ENCODE measurements around the gene ASCC3.
"Not testable (repeated sequence)": the region's sequence is repeated elsewhere in the genome, so short reads cannot be mapped to it uniquely, and the experiment has no call there.

Gene ASCC3, protein sequence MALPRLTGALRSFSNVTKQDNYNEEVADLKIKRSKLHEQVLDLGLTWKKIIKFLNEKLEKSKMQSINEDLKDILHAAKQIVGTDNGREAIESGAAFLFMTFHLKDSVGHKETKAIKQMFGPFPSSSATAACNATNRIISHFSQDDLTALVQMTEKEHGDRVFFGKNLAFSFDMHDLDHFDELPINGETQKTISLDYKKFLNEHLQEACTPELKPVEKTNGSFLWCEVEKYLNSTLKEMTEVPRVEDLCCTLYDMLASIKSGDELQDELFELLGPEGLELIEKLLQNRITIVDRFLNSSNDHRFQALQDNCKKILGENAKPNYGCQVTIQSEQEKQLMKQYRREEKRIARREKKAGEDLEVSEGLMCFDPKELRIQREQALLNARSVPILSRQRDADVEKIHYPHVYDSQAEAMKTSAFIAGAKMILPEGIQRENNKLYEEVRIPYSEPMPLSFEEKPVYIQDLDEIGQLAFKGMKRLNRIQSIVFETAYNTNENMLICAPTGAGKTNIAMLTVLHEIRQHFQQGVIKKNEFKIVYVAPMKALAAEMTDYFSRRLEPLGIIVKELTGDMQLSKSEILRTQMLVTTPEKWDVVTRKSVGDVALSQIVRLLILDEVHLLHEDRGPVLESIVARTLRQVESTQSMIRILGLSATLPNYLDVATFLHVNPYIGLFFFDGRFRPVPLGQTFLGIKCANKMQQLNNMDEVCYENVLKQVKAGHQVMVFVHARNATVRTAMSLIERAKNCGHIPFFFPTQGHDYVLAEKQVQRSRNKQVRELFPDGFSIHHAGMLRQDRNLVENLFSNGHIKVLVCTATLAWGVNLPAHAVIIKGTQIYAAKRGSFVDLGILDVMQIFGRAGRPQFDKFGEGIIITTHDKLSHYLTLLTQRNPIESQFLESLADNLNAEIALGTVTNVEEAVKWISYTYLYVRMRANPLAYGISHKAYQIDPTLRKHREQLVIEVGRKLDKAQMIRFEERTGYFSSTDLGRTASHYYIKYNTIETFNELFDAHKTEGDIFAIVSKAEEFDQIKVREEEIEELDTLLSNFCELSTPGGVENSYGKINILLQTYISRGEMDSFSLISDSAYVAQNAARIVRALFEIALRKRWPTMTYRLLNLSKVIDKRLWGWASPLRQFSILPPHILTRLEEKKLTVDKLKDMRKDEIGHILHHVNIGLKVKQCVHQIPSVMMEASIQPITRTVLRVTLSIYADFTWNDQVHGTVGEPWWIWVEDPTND (N-terminal part only)

DNA sequence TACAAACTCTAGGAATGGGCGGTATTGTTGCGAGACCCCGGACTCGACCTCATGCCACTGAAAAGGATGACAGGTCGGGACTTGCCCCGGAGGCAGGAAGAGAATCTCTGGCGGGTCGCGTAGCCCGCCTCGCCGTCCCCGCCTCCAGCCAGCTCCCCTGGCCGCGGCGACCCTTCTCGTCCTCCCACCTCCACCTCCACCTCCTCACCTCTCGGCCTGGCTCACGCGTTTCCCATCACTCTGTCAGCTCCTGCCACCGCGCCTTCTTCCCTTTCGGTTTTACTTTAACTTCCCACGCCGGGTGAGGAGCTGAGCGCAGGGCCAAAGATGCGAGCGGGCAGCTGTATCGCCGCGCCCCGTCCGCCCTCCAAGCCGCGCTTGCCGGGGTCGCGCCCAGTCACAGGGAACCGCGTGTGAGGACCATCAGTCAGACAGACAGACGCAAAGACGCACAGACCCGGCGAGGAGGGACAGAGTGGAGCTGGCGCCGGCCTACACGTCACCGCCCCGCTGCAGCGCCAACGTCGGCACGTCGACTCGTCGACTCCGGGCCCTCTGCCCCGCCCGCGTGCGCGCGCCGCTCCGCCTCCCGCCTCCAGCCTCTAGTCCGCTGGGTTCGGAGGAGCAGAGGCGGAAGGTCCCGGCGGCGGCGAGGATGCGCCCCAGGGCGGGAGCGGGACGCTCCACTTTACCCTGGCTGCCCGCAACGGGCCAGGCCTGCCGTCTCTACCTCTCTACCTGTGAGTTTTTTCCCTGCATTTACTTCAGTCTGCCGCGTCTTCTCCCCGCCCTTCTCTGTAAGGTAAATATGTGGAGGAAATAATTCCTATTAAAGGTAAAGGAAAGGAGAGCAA is at the start of gene ASCC3:
Gene ASCC3, minus strand, starts transcription at position 477 of the 854 bp plus-strand sequence. CDS start 13,332 bp downstream, outside the sequence.
- DNase-seq (ENCODE audit: low read depth), result peak; percentile 48

DNA sequence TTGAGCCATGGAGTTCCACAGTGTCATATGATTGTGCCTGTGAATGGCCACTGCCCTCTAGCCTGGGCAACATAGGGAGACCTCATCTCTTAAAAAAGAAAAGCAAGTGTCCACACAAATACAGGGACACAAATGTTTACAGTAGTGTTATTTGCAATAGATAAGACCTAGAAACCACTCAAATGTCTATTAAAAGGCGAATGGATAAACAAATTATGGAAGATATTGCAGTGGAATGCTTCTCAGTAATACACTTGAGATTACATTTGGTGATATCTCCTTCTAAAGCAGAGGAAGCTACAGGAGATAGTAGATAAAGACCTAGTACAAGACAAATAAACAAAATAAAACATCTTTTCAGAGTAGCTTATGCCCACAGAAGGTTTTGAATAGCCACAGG is 44.6 kb upstream of the ASCC3 start:
- no peak for DNase-seq (ENCODE audit: low read depth)

DNA sequence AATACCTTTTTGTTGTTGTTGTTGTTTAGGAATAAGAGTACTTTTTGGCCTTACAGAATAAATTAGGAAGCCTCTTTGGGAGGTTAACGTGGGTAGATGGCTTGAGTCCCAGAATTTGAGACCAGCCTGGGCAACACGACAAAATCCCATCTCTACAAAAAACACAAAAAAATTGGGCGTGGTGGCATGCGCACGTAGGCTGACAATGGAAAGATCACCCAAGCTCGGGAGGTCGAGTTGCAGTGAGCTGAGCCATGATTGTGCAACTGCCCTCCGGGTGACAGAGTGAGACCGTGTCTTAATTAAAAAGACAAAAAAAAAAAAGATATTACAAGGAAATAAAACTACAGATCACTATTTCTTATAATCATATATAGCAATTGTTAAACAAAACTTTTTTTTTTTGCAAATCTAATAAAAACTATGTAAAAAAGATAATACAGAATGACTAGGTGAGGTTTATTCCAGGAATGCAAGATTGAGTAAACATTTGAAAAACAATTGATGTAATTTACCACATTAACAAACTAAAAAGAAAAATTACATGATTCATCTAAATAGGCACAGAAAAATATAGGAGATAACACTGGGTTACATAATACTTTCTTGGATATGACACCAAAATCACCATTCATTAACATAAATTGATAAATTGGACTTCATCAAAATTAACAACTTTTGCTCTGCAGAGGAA is 43.6 kb upstream of the ASCC3 start:
- no peak for DNase-seq (ENCODE audit: low read depth)

DNA sequence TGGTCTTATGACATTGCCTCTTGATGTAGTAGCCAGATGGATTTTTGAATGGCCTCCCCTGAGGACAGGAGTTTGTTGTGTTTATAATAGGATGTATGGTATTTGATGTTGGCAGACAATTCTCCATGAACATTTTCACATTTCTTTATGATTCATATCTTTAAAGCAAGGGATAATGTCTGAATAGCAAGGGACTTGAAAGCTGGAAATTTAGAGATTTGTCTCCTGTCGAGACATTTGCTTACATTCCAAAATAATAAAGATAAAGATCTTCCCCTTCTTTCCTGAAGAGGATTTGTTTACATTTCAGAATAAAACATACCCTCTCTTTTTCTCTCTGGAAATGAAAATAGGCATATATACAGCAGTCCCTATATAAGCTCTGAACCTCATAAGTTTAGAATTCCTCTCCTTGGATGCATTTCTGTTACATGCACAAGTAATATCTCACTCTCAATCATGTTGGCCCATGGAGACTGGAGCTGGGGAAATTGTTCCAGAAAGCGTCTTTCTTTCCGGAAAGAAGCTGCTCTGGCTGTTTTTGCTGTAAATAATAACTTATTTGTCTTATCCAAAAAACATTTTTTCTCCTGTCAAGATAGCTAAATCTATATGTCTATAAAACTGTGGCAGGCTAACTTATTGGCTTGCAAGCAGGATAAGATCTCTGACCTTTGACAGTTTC is 42.5 kb upstream of the ASCC3 start:
- no peak for DNase-seq (ENCODE audit: low read depth)

DNA sequence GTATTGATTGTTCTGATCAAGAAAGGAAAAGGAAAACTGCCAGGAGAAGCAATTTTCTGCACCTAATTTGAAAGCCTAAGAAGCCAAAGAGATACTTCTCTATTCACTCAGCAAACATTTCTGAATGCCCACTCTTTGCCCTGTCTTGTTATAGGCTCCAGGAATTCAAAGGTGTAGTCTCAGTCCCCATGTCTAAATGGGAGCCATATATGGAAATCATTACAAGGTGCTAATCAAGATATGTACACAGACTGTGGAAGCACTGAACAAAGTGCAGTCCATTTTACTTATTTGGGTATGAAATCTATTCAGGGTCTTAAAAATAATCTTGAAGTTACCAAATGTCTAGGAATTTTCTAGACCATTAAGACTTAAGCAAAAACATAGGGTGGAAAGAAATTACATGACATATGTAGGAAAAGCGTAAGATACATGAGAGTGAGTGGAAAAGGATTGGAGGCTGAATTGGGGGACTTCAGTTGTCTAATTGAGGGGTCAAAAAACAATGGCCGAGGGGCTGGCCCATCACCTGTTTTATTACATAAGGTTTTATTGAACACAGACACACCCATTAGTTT is 39.0 kb upstream of the ASCC3 start:
- no peak for DNase-seq (ENCODE audit: low read depth)

DNA sequence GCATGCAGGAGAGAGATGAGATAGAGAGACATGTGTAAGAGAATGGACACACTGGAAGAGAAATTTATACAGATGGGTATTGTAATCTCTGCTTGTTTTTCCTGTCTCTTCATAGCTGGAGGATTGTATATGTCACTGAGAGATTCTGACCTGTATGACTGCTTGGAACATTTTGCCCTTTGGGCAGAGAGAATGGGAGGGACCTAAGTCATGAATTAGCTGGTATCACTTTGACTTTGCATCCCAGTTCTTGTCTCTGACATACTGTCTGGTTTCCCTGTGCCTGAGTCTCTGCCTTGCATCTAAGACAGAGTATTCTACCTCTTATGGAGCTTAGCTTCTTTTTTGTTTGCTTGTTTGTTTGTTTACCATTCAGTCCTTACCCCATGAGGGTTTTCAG is 37.0 kb upstream of the ASCC3 start:
- DNase-seq (ENCODE audit: low read depth), result no peak

DNA sequence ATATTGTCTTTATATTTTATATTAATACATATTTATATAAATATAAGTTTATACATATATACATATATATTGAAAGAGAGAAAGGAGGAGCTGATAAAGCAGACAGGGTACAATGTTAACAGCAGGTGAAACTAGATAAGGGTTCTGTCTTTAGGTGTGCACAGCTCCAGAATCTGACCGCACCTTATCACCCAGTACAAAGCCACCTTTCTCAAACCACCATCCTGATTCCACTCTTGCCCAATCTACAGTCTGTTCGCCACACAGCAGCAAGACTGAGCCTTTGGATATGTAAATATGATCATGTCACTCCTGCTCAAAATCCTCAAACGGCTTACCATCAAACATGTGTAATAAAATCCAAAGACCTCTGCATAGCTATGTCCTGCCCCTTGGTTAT is 34.7 kb upstream of the ASCC3 start:
- no peak for DNase-seq (ENCODE audit: low read depth)

DNA sequence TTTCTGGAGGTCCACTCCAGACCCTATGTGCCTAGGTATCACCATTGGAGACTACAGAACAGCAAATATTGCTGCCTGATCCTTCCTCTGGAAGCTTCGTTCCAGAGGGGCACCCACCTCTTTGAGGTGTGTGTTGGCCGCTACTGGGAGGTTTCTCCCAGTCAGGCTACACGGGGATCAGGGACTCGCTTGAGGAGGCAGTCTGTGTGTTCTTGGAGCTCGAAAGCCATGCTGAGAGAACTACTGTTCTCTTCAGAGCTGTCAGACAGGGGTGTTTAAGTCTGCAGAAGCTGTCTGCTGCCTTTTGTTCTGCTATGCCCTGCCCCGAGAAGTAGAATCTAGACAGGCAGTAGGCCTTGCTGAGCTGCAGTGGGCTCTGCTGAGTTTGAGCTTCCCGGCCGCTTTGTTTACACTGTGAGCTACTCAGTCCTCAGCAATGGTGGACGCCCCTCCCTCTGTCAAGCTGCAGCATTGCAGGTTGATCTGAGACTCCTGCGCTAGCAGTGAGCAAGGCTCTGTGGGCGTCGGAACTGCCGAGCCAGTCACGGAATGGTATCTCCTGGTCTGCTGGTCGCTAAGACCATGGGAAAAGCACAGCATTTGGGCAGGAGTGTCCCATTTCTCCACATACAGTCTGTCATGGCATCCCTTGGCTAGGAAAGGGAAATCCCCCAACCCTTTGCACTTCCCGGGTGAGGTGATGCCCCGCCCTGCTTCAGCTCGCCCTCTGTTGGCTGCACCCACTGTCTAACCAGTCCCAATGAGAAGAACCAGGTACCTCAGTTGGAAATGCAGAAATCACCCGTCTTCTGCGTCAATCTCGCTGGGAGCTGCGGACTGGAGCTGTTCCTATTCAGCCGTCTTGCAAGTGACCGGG is 32.5 kb upstream of the ASCC3 start:
- DNase-seq (ENCODE audit: low read depth), result no peak

DNA sequence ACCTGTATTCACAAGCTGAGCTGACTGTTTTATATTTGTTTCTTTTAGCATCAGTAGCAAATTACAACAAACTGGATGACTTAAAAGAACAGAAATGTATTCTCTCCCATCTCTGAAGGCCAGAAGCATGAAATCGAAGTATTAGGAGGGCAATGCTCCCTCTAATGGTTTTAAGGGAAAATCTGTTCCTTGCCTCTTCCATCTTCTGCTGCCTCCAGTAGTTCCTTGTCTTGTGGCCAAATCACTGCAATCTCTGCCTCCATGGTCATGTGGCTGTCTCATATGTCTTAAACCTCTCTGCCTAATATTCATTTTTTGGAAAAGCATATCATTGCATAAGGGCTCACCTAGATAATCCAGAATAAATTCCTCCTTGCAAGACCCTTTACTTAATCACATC is 25.2 kb upstream of the ASCC3 start:
- DNase-seq (ENCODE audit: low read depth), result no peak

DNA sequence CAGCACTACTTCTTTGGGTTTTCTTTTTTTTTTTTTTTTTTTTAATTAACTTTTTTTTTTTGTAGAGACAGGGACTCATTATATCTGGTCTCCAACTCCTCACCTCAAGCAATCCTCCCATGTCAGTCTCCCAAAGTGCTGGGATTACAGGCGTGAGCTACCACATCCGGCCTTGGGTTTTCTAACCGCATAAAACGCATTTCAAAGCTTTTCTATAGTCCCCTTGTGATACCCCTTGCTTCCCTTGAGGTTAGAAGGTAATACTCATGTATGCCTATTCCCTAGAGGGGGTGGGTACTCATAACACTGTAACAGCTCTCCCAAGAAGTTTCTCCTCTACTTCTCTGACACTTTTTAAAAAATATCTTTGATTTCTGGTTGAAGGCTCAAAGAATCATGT is 23.9 kb upstream of the ASCC3 start:
- DNase-seq (ENCODE audit: low read depth), result no peak

DNA sequence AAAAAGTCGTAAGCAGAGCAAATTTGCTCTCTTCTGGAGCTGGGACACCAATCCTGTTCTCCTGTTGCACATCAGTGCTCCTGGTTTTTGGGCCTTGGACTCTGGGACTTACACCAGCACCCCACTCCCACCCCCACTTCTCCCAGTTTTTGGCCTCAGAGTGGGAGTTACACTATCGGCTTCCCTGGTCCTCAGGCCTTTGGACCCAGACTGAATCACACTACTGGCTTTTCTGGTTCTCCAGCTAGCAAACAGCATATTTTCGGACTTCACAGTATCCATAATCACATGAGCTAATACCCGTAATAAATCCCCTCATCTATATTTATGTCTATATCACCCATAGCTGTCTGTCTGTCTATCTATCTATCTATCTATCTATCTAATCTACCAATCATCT is 23.2 kb upstream of the ASCC3 start:
- no peak for DNase-seq (ENCODE audit: low read depth)

DNA sequence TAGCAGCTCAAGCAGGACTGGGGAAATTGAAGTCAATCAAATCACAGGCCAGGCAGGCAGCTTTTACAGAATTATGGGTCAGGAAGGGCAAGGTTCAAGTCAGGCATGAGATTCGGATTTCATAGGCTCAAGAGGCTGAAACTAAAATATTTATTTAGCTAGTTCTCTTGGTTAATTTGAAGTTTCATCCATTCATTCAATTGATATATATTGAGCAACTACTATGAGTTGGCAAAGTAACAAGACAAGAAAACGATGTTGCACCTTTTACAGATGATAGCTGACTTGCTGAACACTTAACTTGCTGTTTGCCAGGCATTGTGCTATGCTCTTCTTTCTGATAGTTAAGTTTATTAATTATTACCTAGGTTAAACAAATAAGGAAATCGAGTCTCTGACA is 20.5 kb upstream of the ASCC3 start:
- DNase-seq (ENCODE audit: low read depth), result no peak

DNA sequence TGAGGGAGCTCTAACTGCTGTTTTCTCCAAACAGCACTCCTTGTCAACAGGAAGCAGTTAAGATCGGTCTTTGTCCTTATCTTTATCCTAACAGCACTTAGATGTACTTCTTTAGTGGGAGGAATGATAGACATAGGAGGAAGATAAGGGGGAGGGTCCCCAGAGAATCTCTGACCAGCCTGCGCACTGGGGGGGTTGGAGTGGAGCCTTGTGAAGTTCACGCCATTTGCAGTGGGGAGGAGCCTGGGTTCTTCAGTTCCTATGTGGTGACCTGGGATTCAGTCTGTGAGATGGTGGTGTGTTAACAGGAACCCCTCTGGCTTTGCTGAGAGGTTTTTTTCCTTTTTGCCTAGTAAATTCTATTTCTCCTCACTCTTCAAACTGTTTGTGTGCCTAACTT is 18.1 kb upstream of the ASCC3 start:
- no peak for DNase-seq (ENCODE audit: low read depth)

DNA sequence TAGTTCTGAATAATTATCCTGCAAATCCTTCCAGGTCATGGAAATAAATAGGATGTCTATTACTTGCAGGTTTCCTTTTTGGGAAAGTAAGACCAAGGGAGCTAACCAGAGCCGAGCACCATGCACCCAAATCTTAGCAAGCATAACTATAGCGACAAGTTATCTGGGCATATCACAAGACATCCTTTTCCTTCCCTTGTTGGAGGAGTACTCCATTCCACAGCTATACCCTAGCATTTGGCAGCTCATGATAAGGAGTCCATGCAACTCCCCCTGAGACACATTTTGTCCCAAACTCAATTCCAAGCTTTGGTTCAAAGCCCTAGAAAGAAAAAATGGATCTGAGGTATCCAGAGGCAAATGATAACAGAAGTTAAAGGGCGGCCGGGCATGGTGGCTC is 16.5 kb upstream of the ASCC3 start:
- no peak for DNase-seq (ENCODE audit: low read depth)

DNA sequence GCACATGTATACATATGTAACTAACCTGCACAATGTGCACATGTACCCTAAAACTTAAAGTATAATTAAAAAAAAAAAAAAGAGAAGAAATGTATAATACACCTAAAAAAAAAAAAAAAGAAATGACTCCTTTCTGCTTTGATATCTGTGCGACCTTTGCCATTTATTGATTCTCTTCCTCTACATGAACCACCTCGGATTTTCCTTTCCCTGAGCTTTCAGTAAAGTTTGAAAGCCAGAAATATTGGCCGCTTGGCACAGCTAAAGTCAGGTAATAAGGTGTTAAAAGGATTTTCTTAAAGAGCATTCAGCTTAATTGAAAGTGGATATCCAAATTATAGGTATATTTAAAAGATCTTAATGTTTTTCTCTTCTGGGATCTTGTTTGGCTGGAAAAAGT is 12.6 kb upstream of the ASCC3 start:
- DNase-seq (ENCODE audit: low read depth), result no peak

DNA sequence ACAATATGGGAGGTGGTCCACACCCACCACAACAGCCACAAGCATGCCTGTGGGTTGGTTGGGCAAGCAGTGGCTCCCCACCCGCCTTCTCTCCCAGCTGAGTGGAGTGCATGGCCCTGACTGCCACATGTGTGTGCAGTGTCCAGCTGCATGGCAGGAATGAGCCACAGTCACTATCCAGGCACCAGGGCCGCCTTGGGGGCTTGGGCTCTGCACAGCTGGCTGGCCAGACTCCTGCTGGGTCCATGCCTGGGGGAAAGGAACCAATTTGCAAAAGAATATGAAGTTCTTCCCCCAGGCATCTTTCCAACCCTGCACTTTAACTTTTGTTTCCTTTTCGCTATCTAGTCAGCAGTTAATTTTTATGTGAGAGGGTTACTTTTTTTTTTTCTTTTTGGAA is 11.6 kb upstream of the ASCC3 start:
- no peak for DNase-seq (ENCODE audit: low read depth)

DNA sequence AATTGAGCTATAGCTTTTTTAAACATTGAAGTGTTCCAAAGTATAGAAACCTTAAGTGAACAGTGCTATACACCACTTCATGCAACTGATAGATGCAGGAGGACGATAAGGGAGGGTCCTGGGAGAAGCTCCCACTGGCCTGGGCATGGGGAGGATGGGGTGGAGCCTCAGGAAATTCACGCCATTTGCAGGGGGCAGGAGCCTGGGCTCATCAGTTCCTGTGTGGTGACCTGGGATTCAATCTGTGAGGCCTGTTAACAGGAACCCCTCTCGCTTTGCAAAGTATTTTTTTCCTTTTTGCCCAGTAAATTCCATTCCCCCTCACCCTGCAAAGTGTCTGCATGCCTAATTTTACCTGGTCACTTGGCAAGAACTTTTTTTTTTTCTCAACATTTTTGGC is 11.0 kb upstream of the ASCC3 start:
- no peak for DNase-seq (ENCODE audit: low read depth)

DNA sequence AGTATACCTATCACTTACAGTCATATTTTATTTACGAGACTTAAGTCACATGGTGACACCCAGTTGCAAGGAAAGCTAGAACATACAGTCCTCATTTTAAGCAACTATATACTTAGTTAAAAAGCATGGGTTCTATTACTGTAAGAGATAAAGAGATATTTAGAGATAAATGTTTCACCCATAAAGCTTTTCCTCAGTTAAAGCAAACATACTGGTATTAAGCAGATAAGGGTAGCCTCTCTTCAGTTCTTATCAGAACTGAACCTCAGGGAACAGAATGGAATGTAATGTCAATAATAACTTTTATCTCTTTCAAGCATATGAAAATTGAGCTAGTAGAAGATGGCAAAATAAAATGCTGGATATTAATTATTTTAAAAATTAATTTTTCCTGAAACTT is 9.9 kb upstream of the ASCC3 start:
- no peak for DNase-seq (ENCODE audit: low read depth)

DNA sequence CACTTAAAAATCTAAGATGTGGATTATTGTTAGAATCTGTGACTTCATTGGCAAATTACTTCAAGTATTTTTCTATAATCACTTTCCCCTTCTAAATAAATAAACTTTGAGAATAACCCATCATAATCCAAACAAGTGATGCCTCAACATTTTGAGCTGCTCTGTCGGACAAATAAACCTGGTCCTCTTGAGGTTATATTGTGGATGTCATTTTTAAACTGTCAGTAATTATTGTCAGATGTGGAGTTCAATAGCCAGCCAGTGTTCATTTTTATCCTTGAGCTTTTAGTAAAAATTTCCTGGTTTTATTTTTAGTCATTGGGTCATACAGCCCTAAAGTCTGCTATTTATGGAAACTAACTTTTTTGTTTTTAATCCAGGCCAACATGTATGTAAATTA is 9.5 kb upstream of the ASCC3 start:
- DNase-seq (ENCODE audit: low read depth), result not testable (repeated sequence)
